WTC11 (cell line): ENCODE measurements around the gene CASKIN1. TPM values are rescaled to one million over a fixed set of nuclear protein-coding genes. Genes with fewer than 3 reads are reported as not detected.

Experiments used
- ATAC-seq: fragments of 200-7000 bp; cut with Tn5 transposase; 2 replicates; pipeline ENCODE4 v1.10.0; 2021; ENCODE audit warnings: mild to moderate bottlenecking, moderate library complexity
- Bru-seq: library from RNA; stranded (reverse); fragments of 400-500 nt; gene quantifications from one replicate; lab custom pipeline; 2021; lab: Mats Ljungman, UMichigan
- CTCF ChIA-PET: fragments of 300-600 bp; sonication (Branson Sonifier 250); formaldehyde crosslinking; loops from one replicate; lab custom pipeline; 2021; ENCODE audit warnings: antibody characterized with exemption; lab: Charles Lee
- POLR2A ChIA-PET: fragments of 350-600 bp; sonication (Branson Sonifier 250); formaldehyde crosslinking; loops from one replicate; lab custom pipeline; 2021; ENCODE audit warnings: antibody characterized with exemption; lab: Charles Lee
- DNase-seq: peaks from one replicate; pipeline ENCODE4 v3.0.0; 2021; ENCODE audit warnings: low spot score
- H3K27ac Mint-ChIP-seq: 2 replicates; pipeline ENCODE4 v1.8.0; 2021; ENCODE audit warnings: mixed read lengths
- H3K27me3 Mint-ChIP-seq: 2 replicates; pipeline ENCODE4 v1.8.0; 2021; ENCODE audit warnings: low read depth, mild to moderate bottlenecking, moderate library complexity, mixed read lengths
- H3K36me3 Mint-ChIP-seq: 2 replicates; pipeline ENCODE4 v1.8.0; 2021; ENCODE audit warnings: mixed read lengths
- H3K4me1 Mint-ChIP-seq: 2 replicates; pipeline ENCODE4 v1.8.0; 2022; ENCODE audit warnings: mixed read lengths
- H3K4me3 Mint-ChIP-seq: 2 replicates; pipeline ENCODE4 v1.8.0; 2021; ENCODE audit warnings: mild to moderate bottlenecking, moderate library complexity, mixed read lengths
- H3K9me3 Mint-ChIP-seq: 2 replicates; pipeline ENCODE4 v1.8.0; 2021; ENCODE audit warnings: mixed read lengths
- E2F1 ChIP-seq: sonication (generic); formaldehyde crosslinking; IDR thresholded peaks from 2 replicates; pipeline ENCODE4 v1.8.0; 2022; ENCODE audit warnings: mild to moderate bottlenecking, missing genetic modification reagents
- FOXK1 ChIP-seq: sonication (generic); formaldehyde crosslinking; IDR thresholded peaks from 2 replicates; pipeline ENCODE4 v1.8.0; 2022; ENCODE audit warnings: mild to moderate bottlenecking, moderate library complexity, missing genetic modification reagents
- GRHL2 ChIP-seq: fragments of 250-450 bp; sonication (Bioruptor Pico); IDR thresholded peaks from 2 replicates; pipeline ENCODE4 v1.8.0; 2022; ENCODE audit warnings: mild to moderate bottlenecking, moderate library complexity; ENCODE audit not compliant: insufficient replicate concordance, severe bottlenecking
- GTF2I ChIP-seq: fragments of 250-450 bp; sonication (Bioruptor Pico); conservative IDR thresholded peaks from 2 replicates; pipeline ENCODE4 v1.4.0; 2021; ENCODE audit warnings: mild to moderate bottlenecking
- MYBL2 ChIP-seq: sonication (generic); formaldehyde crosslinking; IDR thresholded peaks from 2 replicates; pipeline ENCODE4 v1.8.1; 2023; ENCODE audit warnings: mild to moderate bottlenecking, moderate library complexity, missing genetic modification reagents
- NR2C2 ChIP-seq: sonication (generic); formaldehyde crosslinking; IDR thresholded peaks from 2 replicates; pipeline ENCODE4 v1.8.0; 2022; ENCODE audit warnings: mild to moderate bottlenecking, missing genetic modification reagents
- SOX15 ChIP-seq: fragments of 250-450 bp; sonication (Bioruptor Pico); IDR thresholded peaks from 2 replicates; pipeline ENCODE4 v1.9.0; 2021; ENCODE audit warnings: mild to moderate bottlenecking
- SP1 ChIP-seq: sonication (generic); formaldehyde crosslinking; conservative IDR thresholded peaks from 2 replicates; pipeline ENCODE4 v1.8.1; 2022; ENCODE audit warnings: missing genetic modification reagents
- TP53 ChIP-seq: sonication (generic); formaldehyde crosslinking; IDR thresholded peaks from 2 replicates; pipeline ENCODE4 v1.8.1; 2023; ENCODE audit warnings: mild to moderate bottlenecking, missing genetic modification reagents
- ZNF121 ChIP-seq: sonication (generic); formaldehyde crosslinking; IDR thresholded peaks from 2 replicates; pipeline ENCODE4 v1.8.0; 2023; ENCODE audit warnings: missing genetic modification reagents
- long read RNA-seq, 3 experiments: library from RNA in 1 of 3; library from capped mRNA in 1 of 3; library from polyadenylated mRNA in 1 of 3; unstranded in 2 of 3; stranded (forward) in 1 of 3; transcript quantifications; one replicate each; pipeline ENCODE4 v2.0.0, GENCODE V29; 2021
- total RNA-seq: library from RNA; stranded (reverse); gene quantifications from 3 replicates; pipeline ENCODE4 v1.2.3, GENCODE V29; 2021
- TF ChIP-seq, protein P1 (sequence below): sonication (generic); formaldehyde crosslinking; IDR thresholded peaks from 2 replicates; pipeline ENCODE4 v1.8.1; 2023; ENCODE audit warnings: mild to moderate bottlenecking, missing genetic modification reagents, moderate library complexity
- TF ChIP-seq, protein P2 (sequence below): sonication (generic); formaldehyde crosslinking; IDR thresholded peaks from 2 replicates; pipeline ENCODE4 v1.8.1; 2023; ENCODE audit warnings: mild to moderate bottlenecking, missing genetic modification reagents

Gene CASKIN1
- 9.4 to 15.7 TPM (median 11.3 TPM) in 3 replicates for total RNA-seq
- percentile 34 among the genes with signal in this experiment for Bru-seq, nascent RNA
- long read RNA-seq, experiment 1, partial matches to known transcripts: 5 of 8 reads
- long read RNA-seq, experiment 1, other reads (novel, unspliced or antisense): 3 of 8 reads
- long read RNA-seq, experiment 2, full-length matches to known transcripts: 1 of 12 reads
- long read RNA-seq, experiment 2, partial matches to known transcripts: 5 of 12 reads
- long read RNA-seq, experiment 2, other reads (novel, unspliced or antisense): 6 of 12 reads
- long read RNA-seq, experiment 3: 0 reads

DNA sequence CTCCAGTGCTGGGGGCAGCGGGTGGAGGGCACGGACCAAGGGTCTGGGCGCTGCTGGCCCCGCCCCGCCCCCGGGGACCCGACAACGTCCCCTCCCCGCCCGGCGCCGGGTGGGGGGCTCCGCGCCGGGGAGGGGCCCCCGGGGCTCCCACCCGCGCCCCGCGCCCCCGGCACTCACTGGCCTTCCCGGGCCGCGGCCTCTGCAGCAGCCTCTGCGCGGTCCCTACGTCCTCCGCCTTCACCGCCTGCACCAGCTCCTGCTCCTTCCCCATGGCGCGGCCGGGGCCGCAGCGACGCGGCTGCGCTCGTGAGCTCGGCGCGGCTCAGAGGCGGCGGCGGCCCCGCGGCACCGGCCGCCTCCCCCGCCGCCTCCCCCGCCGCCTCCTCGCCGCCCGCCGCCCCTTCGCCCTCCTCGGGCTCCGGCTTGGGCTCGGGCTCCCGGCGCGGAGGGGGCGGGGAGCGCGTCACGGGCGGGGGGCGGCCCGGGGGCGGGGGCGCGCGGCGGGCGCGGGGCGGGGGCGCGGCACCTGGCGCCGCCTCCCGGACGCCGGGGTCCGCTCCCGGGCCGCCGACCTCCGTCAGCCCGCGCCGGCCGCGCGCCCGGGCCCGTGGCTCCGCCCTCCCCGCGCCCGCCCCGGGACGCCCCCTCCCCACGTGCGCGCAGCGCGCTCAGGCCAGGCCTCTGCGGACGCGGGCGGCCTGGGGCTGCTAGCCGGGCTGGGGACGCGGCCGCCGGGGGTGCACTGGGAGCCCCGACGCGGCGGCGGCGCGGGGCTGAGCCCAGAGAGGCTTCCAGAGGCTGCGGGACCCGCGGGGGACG is at the start of gene CASKIN1:
Gene CASKIN1 (minus strand): TSS at position 444 of the 819 bp plus-strand sequence. CDS start 173 bp downstream, at position 271.
- Mint-ChIP-seq H3K4me1 (peaks cover 4% of the 10 kb centered on the region; the same call in 1 of the 2 replicates), H3K9me3 (no peaks in the 10 kb centered on the region), H3K4me3 (peak within 1 kb of the TSS; percentile 66), H3K36me3 (no peaks in the 10 kb centered on the region), H3K27ac (no peak within 1 kb of the TSS), H3K27me3 (peaks cover 39% of the 10 kb centered on the region)
- peak; percentile 34 for ATAC-seq
- TF ChIP-seq, protein P1, sequence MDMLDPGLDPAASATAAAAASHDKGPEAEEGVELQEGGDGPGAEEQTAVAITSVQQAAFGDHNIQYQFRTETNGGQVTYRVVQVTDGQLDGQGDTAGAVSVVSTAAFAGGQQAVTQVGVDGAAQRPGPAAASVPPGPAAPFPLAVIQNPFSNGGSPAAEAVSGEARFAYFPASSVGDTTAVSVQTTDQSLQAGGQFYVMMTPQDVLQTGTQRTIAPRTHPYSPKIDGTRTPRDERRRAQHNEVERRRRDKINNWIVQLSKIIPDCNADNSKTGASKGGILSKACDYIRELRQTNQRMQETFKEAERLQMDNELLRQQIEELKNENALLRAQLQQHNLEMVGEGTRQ: peak; percentile 43
- 0 out of 2 replicates have a peak, but pooled peaks have one; percentile 26 for TF ChIP-seq SP1 (CRISPR knock-in tag)
- TF ChIP-seq, protein P2, sequence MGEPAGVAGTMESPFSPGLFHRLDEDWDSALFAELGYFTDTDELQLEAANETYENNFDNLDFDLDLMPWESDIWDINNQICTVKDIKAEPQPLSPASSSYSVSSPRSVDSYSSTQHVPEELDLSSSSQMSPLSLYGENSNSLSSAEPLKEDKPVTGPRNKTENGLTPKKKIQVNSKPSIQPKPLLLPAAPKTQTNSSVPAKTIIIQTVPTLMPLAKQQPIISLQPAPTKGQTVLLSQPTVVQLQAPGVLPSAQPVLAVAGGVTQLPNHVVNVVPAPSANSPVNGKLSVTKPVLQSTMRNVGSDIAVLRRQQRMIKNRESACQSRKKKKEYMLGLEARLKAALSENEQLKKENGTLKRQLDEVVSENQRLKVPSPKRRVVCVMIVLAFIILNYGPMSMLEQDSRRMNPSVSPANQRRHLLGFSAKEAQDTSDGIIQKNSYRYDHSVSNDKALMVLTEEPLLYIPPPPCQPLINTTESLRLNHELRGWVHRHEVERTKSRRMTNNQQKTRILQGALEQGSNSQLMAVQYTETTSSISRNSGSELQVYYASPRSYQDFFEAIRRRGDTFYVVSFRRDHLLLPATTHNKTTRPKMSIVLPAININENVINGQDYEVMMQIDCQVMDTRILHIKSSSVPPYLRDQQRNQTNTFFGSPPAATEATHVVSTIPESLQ (CRISPR knock-in tag): no peak
- ChIA-PET POLR2A (interaction anchor here (0.6 to 1.9 kb wide), 2 partner anchors 15 to 41 kb away, joined by 3 to 5 read pairs; partner anchors contain the start of gene BRICD5), CTCF (interaction anchor here (0.6 to 3.5 kb wide), 12 partner anchors 7 to 355 kb away, joined by 3 to 62 read pairs (median 12); partner anchors contain the start of genes DNASE1L2, E4F1, ECI1 and MLST8)
- DNase-seq: no peak

DNA sequence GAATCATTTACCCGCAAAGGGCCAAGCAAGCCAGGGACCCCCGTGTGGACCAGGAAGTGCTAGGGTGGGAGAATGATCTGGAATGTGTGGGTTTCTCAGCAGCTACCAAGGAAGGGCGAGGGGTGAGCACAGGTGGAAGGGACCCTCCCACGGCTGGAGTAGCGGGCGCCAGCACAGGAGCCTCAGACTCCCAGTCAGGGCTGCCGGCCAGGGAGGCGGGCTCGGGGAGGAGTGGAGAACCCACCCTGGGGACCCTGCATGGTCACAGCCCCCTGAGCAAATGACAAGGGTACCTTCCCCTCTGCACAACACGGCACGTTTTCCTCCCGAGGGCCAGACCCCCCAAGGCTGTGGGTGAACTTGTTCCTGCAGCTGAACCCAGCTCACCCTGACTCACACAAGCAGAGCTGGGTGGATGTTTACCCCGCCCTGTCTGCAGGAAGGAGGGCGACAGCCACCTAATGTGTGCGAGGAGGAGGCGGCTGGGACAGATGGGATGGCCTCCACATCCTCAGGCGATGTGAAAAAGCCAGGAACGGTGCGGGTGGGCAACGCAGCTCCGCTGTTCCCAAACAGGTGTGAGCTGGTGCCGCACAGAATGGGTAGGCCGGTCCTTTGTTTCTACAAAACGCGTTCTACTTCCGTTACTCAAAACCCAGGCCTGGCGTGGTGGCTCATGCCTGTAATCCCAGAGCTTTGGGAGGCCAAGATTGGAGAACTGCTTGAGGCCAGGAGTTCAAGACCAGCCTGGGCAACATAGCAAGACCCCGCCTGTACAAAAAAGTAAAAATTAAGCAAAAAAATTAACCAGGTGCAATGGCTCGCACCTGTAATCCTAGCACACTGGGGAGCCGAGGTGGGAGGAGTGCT is 48.8 kb upstream of the CASKIN1 start:
- H3K27ac Mint-ChIP-seq: no peak overlapping the region
- H3K4me3 Mint-ChIP-seq: no peak overlapping the region
- H3K36me3 Mint-ChIP-seq: peaks cover 35% of the 10 kb centered on the region
- no peak for DNase-seq
- H3K27me3 Mint-ChIP-seq: no peaks in the 10 kb centered on the region
- peak; percentile 36; the same call in 1 of the 2 replicates for TF ChIP-seq ZNF121 (CRISPR knock-in tag)
- no peak for TF ChIP-seq GTF2I
- TF ChIP-seq, all 79 proteins: peak for 1
- CTCF ChIA-PET: interaction anchor here (1.0 to 1.5 kb wide), 2 partner anchors 51 to 256 kb away, joined by 3 to 6 read pairs; no protein-coding TSS in a partner anchor
- H3K9me3 Mint-ChIP-seq: no peaks in the 10 kb centered on the region
- no peaks in the 10 kb centered on the region for H3K4me1 Mint-ChIP-seq
- ATAC-seq: no peak
- POLR2A ChIA-PET: interaction anchor here (1.0 kb wide), 1 partner anchor 508 kb away, joined by 3 read pairs; no protein-coding TSS in a partner anchor

GRCh38 chr16:2244301-2244700 is 47.9 kb upstream of the CASKIN1 start:
- H3K9me3 Mint-ChIP-seq: no peaks in the 10 kb centered on the region
- CTCF ChIA-PET: interaction anchor here (1.5 kb wide), 1 partner anchor 257 kb away, joined by 6 read pairs; no protein-coding TSS in a partner anchor
- H3K4me1 Mint-ChIP-seq: no peaks in the 10 kb centered on the region
- no peak overlapping the region for H3K4me3 Mint-ChIP-seq
- peaks cover 33% of the 10 kb centered on the region for H3K36me3 Mint-ChIP-seq
- no peak for TF ChIP-seq E2F1 (CRISPR knock-in tag)
- ATAC-seq: peak; percentile 46
- POLR2A ChIA-PET: no interaction called here
- peak; percentile 56 for DNase-seq
- no peaks in the 10 kb centered on the region; the same call in 1 of the 2 replicates for H3K27me3 Mint-ChIP-seq
- H3K27ac Mint-ChIP-seq: no peak overlapping the region

- ATAC-seq (no peak), DNase-seq (no peak)
- Mint-ChIP-seq H3K4me3 (no peak overlapping the region), H3K27ac (no peak overlapping the region), H3K4me1 (no peaks in the 10 kb centered on the region), H3K27me3 (no peaks in the 10 kb centered on the region; the same call in 1 of the 2 replicates), H3K36me3 (peaks cover 33% of the 10 kb centered on the region), H3K9me3 (no peaks in the 10 kb centered on the region)
- ChIA-PET CTCF (interaction anchor here (1.5 to 3.6 kb wide), 2 partner anchors 8 to 258 kb away, joined by 6 to 15 read pairs; partner anchors contain the start of gene ECI1), POLR2A (no interaction called here)
- TF ChIP-seq GRHL2 (no peak), SOX15 (CRISPR knock-in tag) (no peak), NR2C2 (CRISPR knock-in tag) (no peak), FOXK1 (CRISPR knock-in tag) (no peak), TP53 (CRISPR knock-in tag) (no peak), MYBL2 (CRISPR knock-in tag) (no peak)
- TF ChIP-seq, protein P1: no peak
Observed at GRCh38 chr16:2243781-2244180, 47.4 kb upstream of the CASKIN1 start.
